CD4-positive, alpha-beta T cell (primary cell): ENCODE measurements around the gene KCNMB2. TPM values are rescaled to one million over a fixed set of nuclear protein-coding genes. Genes with fewer than 3 reads are reported as not detected.

Experiments
- ATAC-seq: fragments of 200-7000 bp; cut with Tn5 transposase; one replicate; pipeline ENCODE4 v1.10.0; 2022; ENCODE audit warnings: mild to moderate bottlenecking; ENCODE audit not compliant: poor library complexity
- CTCF ChIA-PET: fragments of 350-600 bp; sonication (Branson Sonifier 250); formaldehyde crosslinking; loops from one replicate; lab custom pipeline; 2021; ENCODE audit warnings: antibody characterized with exemption, inconsistent platforms; lab: Charles Lee
- POLR2A ChIA-PET: fragments of 350-600 bp; sonication (Branson Sonifier 250); formaldehyde crosslinking; loops from one replicate; lab custom pipeline; 2021; ENCODE audit warnings: antibody characterized with exemption, inconsistent platforms; lab: Charles Lee
- DNase-seq, 14 experiments: peaks; one replicate each; pipeline ENCODE4 v3.0.0-alpha.2; 2013 to 2020; ENCODE audit warnings: mixed read lengths in 2 of 14
- H3K27ac ChIP-seq, 2 donors: one replicate each; pipeline versions ENCODE4 v1.5.1 to v1.7.0; 2013; ENCODE audit warnings: low read length in 2 of 2, low read depth in 1 of 2, mild to moderate bottlenecking in 1 of 2
- H3K27me3 ChIP-seq, 2 experiments: 1 replicate in 1 of 2; 2 replicates in 1 of 2; pipeline versions ENCODE4 v1.6.1 to v1.7.0; 2013; ENCODE audit warnings: low read length in 2 of 2, control low read depth in 1 of 2, mild to moderate bottlenecking in 1 of 2, moderate library complexity in 1 of 2; ENCODE audit not compliant: insufficient read depth in 2 of 2, control insufficient read depth in 1 of 2
- H3K36me3 ChIP-seq: one replicate; pipeline ENCODE4 v1.6.1; 2013; ENCODE audit warnings: low read length, control low read depth; ENCODE audit not compliant: insufficient read depth
- H3K4me1 ChIP-seq: one replicate; pipeline ENCODE4 v1.6.1; 2013; ENCODE audit warnings: low read length, control low read depth; ENCODE audit not compliant: insufficient read depth
- H3K4me3 ChIP-seq: one replicate; pipeline ENCODE4 v1.5.1; 2013; ENCODE audit warnings: mild to moderate bottlenecking, low read length, moderate library complexity
- H3K9me3 ChIP-seq, 2 experiments: 1 replicate in 1 of 2; 2 replicates in 1 of 2; pipeline versions ENCODE4 v1.6.1 to v1.7.0; 2013; ENCODE audit warnings: low read length in 2 of 2, mild to moderate bottlenecking in 2 of 2, control low read depth in 1 of 2, moderate library complexity in 1 of 2; ENCODE audit not compliant: control insufficient read depth in 1 of 2, insufficient read depth in 1 of 2
- H3K27ac Mint-ChIP-seq: one replicate; pipeline ENCODE4 v1.8.0; 2020; ENCODE audit warnings: mixed read lengths
- H3K27me3 Mint-ChIP-seq: one replicate; pipeline ENCODE4 v1.8.0; 2021; ENCODE audit warnings: mixed read lengths
- H3K36me3 Mint-ChIP-seq: one replicate; pipeline ENCODE4 v1.8.0; 2021; ENCODE audit warnings: low read depth, mixed read lengths
- H3K4me1 Mint-ChIP-seq: one replicate; pipeline ENCODE4 v1.8.0; 2021; ENCODE audit warnings: low read depth, mixed read lengths
- H3K4me3 Mint-ChIP-seq: one replicate; pipeline ENCODE4 v1.8.0; 2020; ENCODE audit warnings: mild to moderate bottlenecking, mixed read lengths
- H3K9me3 Mint-ChIP-seq: one replicate; pipeline ENCODE4 v1.8.0; 2020; ENCODE audit warnings: mixed read lengths
- intact Hi-C, 2 experiments: fragments of 100-400 bp; cut with DNase I in 1 of 2; cut with micrococcal nuclease in 1 of 2; formaldehyde crosslinking; loops; one replicate each; pipeline versions ENCODE4 v1.15.1 to v1.9.0; 2023 to 2025; cut with DNase I, micrococcal nuclease
- total RNA-seq, 174 experiments: library from RNA in 2 of 174; stranded (reverse) in 2 of 174; gene quantifications; one replicate each; pipeline ENCODE4 v1.2.3 and lab custom pipeline; 2021 to 2026
- TF ChIP-seq, protein P1 (sequence below): fragments of 200-600 bp; IDR thresholded peaks from one replicate; pipeline ENCODE4 v1.8.0; 2022; ENCODE audit warnings: antibody characterized with exemption, mild to moderate bottlenecking

KCNMB2 gene
- total RNA-seq, 2 experiments from 2014 or later, result not detected

GRCh38 chr3:178669758-178670157 lies 133.5 kb downstream of the KCNMB2 start:
- Mint-ChIP-seq H3K9me3 (no peaks in the 10 kb centered on the region), H3K27me3 (peaks cover 5% of the 10 kb centered on the region), H3K4me1 (peaks cover 8% of the 10 kb centered on the region), H3K4me3 (no peak overlapping the region), H3K27ac (no peak overlapping the region), H3K36me3 (no peaks in the 10 kb centered on the region)
- ATAC-seq, result no peak
- no peak overlapping the region for H3K27ac ChIP-seq
- no peaks in the 10 kb centered on the region for H3K9me3 ChIP-seq
- TF ChIP-seq, protein P1, sequence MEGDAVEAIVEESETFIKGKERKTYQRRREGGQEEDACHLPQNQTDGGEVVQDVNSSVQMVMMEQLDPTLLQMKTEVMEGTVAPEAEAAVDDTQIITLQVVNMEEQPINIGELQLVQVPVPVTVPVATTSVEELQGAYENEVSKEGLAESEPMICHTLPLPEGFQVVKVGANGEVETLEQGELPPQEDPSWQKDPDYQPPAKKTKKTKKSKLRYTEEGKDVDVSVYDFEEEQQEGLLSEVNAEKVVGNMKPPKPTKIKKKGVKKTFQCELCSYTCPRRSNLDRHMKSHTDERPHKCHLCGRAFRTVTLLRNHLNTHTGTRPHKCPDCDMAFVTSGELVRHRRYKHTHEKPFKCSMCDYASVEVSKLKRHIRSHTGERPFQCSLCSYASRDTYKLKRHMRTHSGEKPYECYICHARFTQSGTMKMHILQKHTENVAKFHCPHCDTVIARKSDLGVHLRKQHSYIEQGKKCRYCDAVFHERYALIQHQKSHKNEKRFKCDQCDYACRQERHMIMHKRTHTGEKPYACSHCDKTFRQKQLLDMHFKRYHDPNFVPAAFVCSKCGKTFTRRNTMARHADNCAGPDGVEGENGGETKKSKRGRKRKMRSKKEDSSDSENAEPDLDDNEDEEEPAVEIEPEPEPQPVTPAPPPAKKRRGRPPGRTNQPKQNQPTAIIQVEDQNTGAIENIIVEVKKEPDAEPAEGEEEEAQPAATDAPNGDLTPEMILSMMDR, result no peak
- no peak overlapping the region for H3K4me3 ChIP-seq
- CTCF ChIA-PET, result no interaction called here
- POLR2A ChIA-PET, result no interaction called here
- H3K4me1 ChIP-seq, result no peaks in the 10 kb centered on the region
- DNase-seq, result no peak
- intact Hi-C loops, result no loop called here
- no peaks in the 10 kb centered on the region for H3K36me3 ChIP-seq
- no peaks in the 10 kb centered on the region for H3K27me3 ChIP-seq

- Mint-ChIP-seq H3K9me3 (no peaks in the 10 kb centered on the region), H3K27me3 (no peaks in the 10 kb centered on the region), H3K4me3 (no peak overlapping the region), H3K4me1 (peaks cover 8% of the 10 kb centered on the region), H3K27ac (no peak overlapping the region), H3K36me3 (no peaks in the 10 kb centered on the region)
- Histone ChIP-seq H3K9me3 (no peaks in the 10 kb centered on the region), H3K27me3 (no peaks in the 10 kb centered on the region), H3K4me1 (no peaks in the 10 kb centered on the region), H3K27ac (no peak overlapping the region), H3K36me3 (no peaks in the 10 kb centered on the region), H3K4me3 (no peak overlapping the region)
- CTCF ChIA-PET, result no interaction called here
- intact Hi-C loops, result no loop called here
- POLR2A ChIA-PET, result no interaction called here
- ATAC-seq (no peak), DNase-seq (no peak)
- TF ChIP-seq, protein P1, result no peak
Observed at GRCh38 chr3:178671377-178671776, 135.1 kb downstream of the KCNMB2 start.

- H3K4me3 ChIP-seq, result no peak overlapping the region
- Mint-ChIP-seq H3K27ac (no peak overlapping the region), H3K27me3 (no peaks in the 10 kb centered on the region), H3K36me3 (no peaks in the 10 kb centered on the region), H3K4me3 (no peak overlapping the region), H3K9me3 (no peaks in the 10 kb centered on the region), H3K4me1 (peaks cover 8% of the 10 kb centered on the region)
- intact Hi-C loops, result no loop called here
- POLR2A ChIA-PET, result no interaction called here
- no peaks in the 10 kb centered on the region for H3K4me1 ChIP-seq
- H3K36me3 ChIP-seq, result no peaks in the 10 kb centered on the region
- H3K27me3 ChIP-seq, result no peaks in the 10 kb centered on the region
- H3K27ac ChIP-seq, result no peak overlapping the region
- no peak for DNase-seq
- ATAC-seq, result no peak
- CTCF ChIA-PET, result no interaction called here
- H3K9me3 ChIP-seq, result no peaks in the 10 kb centered on the region
- TF ChIP-seq, protein P1, result no peak
Observed at GRCh38 chr3:178671791-178672190, 135.6 kb downstream of the KCNMB2 start.
